ENCODE results near the gene ZFP69B. TPM values are rescaled to one million over a fixed set of nuclear protein-coding genes. Genes with fewer than 3 reads are reported as not detected.

The ZFP69B gene
- total RNA-seq: 6.7 TPM in 2 replicates
- long read RNA-seq, partial matches to known transcripts: 2 of 14 reads
- long read RNA-seq, other reads (novel, unspliced or antisense): 7 of 14 reads

- peaks cover 18% of the 10 kb centered on the region for H3K4me1 Mint-ChIP-seq (ENCODE audit: unreplicated experiment)
- peak within 1 kb of the TSS; percentile 87 for H3K4me3 Mint-ChIP-seq (ENCODE audit: unreplicated experiment)
- no peak for TF ChIP-seq CTCF (IDR thresholded peaks at IDR 0.05)
- H3K27ac Mint-ChIP-seq (ENCODE audit: unreplicated experiment): peak within 1 kb of the TSS; percentile 94
- no peaks in the 10 kb centered on the region for H3K27me3 Mint-ChIP-seq (ENCODE audit: unreplicated experiment)
- peaks cover 18% of the 10 kb centered on the region for H3K9me3 Mint-ChIP-seq (ENCODE audit: unreplicated experiment)
- H3K36me3 Mint-ChIP-seq (ENCODE audit: unreplicated experiment): peaks cover 30% of the 10 kb centered on the region
- peak; percentile 99 for DNase-seq (ENCODE audit: extremely low spot score, unreplicated experiment)
Observed at GRCh38 chr1:40449684-40450494, at the start of gene ZFP69B. TSS of gene ZFP69B (plus strand) at chr1:40450476. CDS start at chr1:40450962, 486 bp downstream.

- H3K9me3 Mint-ChIP-seq (ENCODE audit: unreplicated experiment): no peaks in the 10 kb centered on the region
- no peaks in the 10 kb centered on the region for H3K36me3 Mint-ChIP-seq (ENCODE audit: unreplicated experiment)
- no peak overlapping the region for H3K4me3 Mint-ChIP-seq (ENCODE audit: unreplicated experiment)
- no peak overlapping the region for H3K27ac Mint-ChIP-seq (ENCODE audit: unreplicated experiment)
- H3K4me1 Mint-ChIP-seq (ENCODE audit: unreplicated experiment): peaks cover 9% of the 10 kb centered on the region
- no peaks in the 10 kb centered on the region for H3K27me3 Mint-ChIP-seq (ENCODE audit: unreplicated experiment)
- DNase-seq (ENCODE audit: extremely low spot score, unreplicated experiment): no peak
- no peak for TF ChIP-seq CTCF (IDR thresholded peaks at IDR 0.05)
Observed at GRCh38 chr1:40401473-40402201, 48.6 kb upstream of the ZFP69B start.

- DNase-seq (ENCODE audit: extremely low spot score, unreplicated experiment): no peak
- H3K4me3 Mint-ChIP-seq (ENCODE audit: unreplicated experiment): peak overlapping the region; percentile 68
- H3K36me3 Mint-ChIP-seq (ENCODE audit: unreplicated experiment): peaks cover 3% of the 10 kb centered on the region
- H3K27ac Mint-ChIP-seq (ENCODE audit: unreplicated experiment): no peak overlapping the region
- no peaks in the 10 kb centered on the region for H3K27me3 Mint-ChIP-seq (ENCODE audit: unreplicated experiment)
- H3K4me1 Mint-ChIP-seq (ENCODE audit: unreplicated experiment): peaks cover 9% of the 10 kb centered on the region
- TF ChIP-seq CTCF (IDR thresholded peaks at IDR 0.05): peak; percentile 89
- H3K9me3 Mint-ChIP-seq (ENCODE audit: unreplicated experiment): no peaks in the 10 kb centered on the region
Observed at GRCh38 chr1:40404670-40405462, 45.4 kb upstream of the ZFP69B start.

- Mint-ChIP-seq H3K27me3 (ENCODE audit: unreplicated experiment) (no peaks in the 10 kb centered on the region), H3K4me1 (ENCODE audit: unreplicated experiment) (peaks cover 6% of the 10 kb centered on the region), H3K27ac (ENCODE audit: unreplicated experiment) (no peak overlapping the region), H3K4me3 (ENCODE audit: unreplicated experiment) (no peak overlapping the region), H3K9me3 (ENCODE audit: unreplicated experiment) (no peaks in the 10 kb centered on the region), H3K36me3 (ENCODE audit: unreplicated experiment) (peaks cover 3% of the 10 kb centered on the region)
- no peak for DNase-seq (ENCODE audit: extremely low spot score, unreplicated experiment)
- no peak for TF ChIP-seq CTCF (IDR thresholded peaks at IDR 0.05)
Observed at GRCh38 chr1:40405812-40406211, 44.5 kb upstream of the ZFP69B start.
